Right renal pelvis (tissue), 4 donors: ENCODE measurements around the gene KRTAP10-2. TPM values are rescaled to one million over a fixed set of nuclear protein-coding genes. Genes with fewer than 3 reads are reported as not detected.
"Not testable (repeated sequence)": the region's sequence is repeated elsewhere in the genome, so short reads cannot be mapped to it uniquely, and the experiment has no call there.

Experiments used
- DNase-seq, 4 donors: peaks; one replicate each; pipeline ENCODE4 v3.0.0-alpha.2; 2013; ENCODE audit warnings: low read depth in 4 of 4, low spot score in 3 of 4, missing footprints in 1 of 4
- polyA plus RNA-seq, 4 donors: library from polyadenylated mRNA; unstranded; fragments of 120-200 nt; gene quantifications; one replicate each; pipeline ENCODE4 v1.2.1, GENCODE V29; 2013; ENCODE audit not compliant: insufficient read length in 4 of 4

KRTAP10-2 gene
- polyA plus RNA-seq, 4 donors: 0.05 TPM; not detected in 3

- no peak for DNase-seq
Observed at GRCh38 chr21:44583800-44584147, 32.5 kb upstream of the KRTAP10-2 start.

GRCh38 chr21:44583089-44583799, 31.9 kb upstream of the KRTAP10-2 start:
- DNase-seq: peak in 1 of 4 donors; percentile 41

DNA sequence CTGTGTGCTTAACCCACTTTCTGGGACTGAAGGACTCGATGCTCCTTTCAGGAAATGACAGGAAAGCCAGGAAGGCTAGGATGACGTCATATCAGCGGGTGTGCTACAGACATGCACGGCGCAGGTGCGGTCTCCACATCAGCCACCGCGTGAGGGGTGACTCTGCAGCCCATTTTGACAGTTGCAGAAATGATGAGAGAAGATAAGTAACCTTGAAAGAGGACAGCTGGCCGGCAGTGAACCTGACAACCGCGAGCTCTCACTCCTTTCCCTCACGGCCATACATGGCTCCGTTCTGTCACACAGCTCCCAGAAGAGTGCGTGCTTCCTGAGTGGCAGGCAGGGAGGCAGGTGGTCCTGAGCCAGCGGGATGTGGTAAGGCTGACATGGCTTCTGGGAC, 30.8 kb upstream of the KRTAP10-2 start:
- no peak for DNase-seq

GRCh38 chr21:44581158-44581557, 29.9 kb upstream of the KRTAP10-2 start:
- no peak for DNase-seq

DNA sequence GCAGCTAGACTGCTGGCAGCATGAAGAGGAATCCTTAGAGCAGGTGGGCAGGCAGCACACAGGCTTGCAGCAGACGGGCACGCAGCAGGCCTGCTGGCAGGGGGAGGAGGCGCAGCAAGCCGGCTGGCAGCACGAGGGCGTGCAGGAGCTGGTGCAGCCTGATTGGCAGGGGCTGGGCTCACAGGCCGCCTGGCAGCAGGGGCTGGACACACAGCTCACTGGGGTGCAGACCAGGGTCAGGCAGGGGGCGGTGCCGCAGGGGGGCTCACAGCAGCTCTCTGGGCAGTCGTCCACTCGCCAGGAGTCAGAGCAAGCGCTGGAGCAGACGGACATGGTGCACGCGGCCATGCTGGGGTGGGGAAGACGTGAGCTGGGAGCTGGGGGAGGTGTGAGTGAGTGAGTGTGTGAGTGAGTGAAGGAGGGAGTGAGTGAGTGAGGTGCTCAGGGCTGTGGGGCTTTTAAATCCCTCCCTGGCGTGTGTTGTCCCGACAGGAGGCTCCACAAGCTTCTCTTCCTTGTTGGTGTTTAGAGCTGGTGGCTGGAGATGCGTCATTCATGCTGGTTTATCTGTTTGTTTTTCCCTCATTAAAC, 29.0 kb upstream of the KRTAP10-2 start, which contains the start of gene KRTAP10-5:
KRTAP10-5 (minus strand) TSS at position 374 of the 591 bp plus-strand sequence; CDS start at position 348, 26 bp downstream.
- not testable (repeated sequence) for DNase-seq

DNA sequence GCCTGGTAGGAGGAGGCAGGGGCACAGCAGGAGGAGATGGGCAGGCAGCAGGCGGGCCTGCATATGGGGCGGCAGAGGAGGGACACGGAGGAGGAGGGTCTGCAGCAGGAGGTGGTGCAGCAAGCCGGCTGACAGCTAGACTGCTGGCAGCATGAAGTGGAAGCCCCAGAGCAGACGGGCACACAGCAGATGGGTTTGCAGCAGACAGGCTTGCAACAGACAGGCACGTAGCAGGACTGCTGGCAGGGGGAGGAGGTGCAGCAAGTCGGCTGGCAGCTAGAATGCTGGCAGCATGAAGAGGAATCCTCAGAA, 28.5 kb upstream of the KRTAP10-2 start:
- no peak for DNase-seq

GRCh38 chr21:44579056-44579832, 27.9 kb upstream of the KRTAP10-2 start:
- DNase-seq: no peak

DNA sequence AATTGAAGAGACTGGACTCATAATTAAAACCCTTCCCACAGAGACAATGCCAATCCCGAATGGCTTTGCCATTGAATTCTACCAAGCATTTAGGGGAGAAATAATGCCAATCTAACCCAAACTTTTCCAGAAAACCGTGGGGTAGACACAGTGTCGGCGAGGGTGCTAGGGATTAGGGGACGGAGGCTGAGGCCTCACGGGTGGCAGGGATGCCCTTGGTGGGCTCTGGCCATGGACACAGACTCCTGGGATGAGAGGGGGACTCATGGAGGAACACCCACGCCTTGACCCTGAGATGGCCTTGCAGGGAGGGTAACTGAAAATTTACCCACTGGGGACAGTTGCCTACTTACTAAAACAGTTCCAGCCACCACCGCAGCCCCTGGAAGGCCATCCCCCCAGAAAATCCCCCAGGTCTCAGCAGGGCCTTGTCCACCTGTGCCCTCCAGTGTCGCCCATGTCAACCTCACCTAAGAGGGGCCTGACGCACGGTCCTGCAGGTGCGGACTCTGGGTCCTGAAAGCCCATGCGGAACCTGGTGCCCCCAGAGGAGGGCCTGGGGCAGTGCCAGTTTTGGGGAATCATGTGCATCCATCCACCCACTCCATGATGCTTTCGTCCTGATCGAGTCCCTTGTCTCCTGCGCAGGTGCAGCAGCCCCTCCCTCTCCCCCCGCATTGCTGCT, 27.2 kb upstream of the KRTAP10-2 start:
- no peak for DNase-seq

DNA sequence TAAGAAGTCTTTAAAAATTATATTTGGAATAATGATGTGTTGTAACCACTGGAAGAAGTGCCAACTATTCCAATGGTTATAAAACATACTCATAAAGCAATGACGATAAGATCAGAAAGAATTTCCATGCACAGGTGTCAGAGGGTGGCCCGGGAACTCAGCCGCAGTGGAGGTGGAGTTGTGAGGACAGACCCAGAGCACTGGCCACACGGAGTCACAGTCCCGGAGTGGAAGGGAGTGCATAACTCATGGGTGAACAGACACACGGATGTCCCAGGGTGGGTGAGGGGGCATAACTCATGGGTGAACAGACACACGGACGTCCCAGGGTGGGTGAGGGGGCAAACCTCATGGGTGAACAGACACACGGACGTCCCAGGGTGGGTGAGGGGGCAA, 24.7 kb upstream of the KRTAP10-2 start:
- DNase-seq: no peak

DNA sequence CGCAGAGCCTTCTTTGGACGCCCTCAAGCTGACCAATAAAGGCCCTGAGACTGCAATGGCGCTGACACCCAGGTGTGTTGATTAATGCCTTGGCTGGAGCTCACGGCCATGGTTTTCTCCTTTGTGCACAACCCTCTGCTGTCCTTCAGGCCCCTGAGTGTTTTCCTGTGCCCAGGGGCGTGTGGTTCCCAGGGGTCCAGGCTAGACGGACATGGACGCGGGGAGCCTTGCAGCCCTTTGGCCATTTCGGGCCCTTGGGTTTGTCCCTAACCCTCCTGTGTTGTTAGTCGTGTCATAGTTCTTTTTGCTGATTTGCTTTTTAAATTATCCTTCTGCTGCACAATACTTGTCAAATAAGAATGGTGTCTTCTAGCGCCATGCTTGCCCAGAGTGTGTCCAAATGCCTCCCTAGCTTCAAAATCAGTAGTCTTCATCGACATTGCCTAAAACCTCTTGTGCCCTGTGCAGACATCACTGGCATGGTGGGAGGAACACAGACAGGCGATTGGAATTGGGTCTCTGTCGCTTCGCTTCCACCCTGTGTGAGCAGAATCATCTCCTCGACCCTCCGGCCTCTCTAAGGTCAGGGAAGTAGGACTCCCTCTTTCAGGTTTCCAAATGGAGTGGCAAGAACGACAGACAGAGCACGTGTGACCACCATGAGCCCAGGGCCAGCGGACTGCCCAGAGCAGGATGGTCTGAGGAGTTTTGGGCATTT, 24.2 kb upstream of the KRTAP10-2 start:
- no peak for DNase-seq

DNA sequence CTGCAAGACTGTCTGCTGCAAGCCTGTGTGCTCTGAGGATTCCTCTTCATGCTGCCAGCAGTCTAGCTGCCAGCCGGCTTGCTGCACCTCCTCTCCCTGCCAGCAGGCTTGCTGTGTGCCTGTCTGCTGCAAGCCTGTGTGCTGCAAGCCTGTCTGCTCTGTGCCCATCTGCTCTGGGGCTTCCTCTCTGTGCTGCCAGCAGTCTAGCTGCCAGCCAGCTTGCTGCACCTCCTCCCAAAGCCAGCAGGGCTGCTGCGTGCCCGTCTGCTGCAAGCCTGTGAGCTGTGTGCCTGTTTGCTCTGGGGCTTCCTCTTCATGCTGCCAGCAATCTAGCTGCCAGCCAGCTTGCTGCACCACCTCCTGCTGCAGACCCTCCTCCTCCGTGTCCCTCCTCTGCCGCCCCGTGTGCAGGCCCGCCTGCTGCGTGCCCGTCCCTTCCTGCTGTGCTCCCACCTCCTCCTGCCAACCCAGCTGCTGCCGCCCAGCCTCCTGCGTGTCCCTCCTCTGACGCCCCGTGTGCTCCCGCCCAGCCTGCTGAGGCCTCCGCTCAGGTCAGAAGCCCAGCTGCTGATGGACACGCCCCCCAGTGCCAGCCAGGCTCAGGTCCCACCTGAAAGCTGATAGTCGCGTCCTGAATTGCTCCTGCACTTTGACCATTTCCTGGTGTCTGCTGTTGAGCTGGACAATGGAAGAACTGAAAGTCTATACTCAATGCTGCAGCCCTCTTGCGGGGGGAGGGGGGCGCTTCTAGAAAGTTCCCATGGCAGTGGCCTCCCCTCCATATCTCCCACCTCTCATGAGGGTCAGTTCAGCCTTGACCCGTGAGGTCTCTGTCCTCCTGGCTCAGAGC, 23.4 kb upstream of the KRTAP10-2 start:
- DNase-seq: no peak

DNA sequence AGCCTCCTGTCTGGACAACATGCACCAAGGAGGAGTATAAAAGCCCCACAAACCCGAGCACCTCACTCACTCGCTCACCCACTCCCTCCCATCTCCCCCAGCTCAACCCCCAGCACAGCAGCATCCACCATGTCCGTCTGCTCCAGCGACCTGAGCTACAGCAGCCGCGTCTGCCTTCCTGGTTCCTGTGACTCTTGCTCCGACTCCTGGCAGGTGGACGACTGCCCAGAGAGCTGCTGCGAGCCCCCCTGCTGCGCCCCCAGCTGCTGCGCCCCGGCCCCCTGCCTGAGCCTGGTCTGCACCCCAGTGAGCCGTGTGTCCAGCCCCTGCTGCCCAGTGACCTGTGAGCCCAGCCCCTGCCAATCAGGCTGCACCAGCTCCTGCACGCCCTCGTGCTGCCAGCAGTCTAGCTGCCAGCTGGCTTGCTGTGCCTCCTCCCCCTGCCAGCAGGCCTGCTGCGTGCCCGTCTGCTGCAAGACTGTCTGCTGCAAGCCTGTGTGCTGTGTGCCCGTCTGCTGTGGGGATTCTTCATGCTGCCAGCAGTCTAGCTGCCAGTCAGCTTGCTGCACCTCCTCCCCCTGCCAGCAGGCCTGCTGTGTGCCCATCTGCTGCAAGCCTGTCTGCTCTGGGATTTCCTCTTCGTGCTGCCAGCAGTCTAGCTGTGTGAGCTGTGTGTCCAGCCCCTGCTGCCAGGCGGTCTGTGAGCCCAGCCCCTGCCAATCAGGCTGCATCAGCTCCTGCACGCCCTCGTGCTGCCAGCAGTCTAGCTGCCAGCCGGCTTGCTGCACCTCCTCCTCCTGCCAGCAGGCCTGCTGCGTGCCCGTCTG, 22.5 kb upstream of the KRTAP10-2 start, which contains the start of gene KRTAP10-4:
KRTAP10-4 (plus strand) TSS at position 100 of the 827 bp plus-strand sequence; CDS start at position 130, 30 bp downstream.
- not testable (repeated sequence) for DNase-seq

DNA sequence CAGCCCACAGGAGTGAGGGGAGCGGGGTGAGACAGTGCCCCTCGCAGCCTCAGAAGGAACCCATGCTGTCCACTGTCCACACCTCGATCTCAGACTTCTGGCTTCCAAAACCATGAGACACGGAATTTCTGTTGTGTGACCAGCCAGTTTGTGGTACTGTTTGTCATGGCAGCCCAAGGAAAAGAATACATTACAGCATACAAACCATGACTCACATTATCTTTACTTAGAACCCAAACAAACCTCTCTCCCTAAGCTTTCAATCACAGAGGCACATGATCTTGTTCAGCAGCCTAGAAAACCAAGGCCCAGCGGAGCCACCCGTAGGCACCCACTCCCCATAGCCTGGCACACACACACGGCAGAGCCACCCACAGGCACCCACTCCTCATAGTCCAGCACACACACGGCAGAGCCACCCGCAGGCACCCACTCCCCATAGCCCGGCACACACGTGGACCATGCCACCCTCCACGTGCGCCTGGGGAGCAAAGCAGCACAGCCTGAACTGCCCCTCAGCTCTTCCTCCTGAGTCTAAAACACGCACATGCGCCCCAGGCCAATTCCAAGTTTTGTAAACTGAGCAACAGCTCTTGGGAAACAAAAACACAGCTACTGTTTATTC, 21.8 kb upstream of the KRTAP10-2 start:
- DNase-seq: no peak

- no peak for DNase-seq
Observed at GRCh38 chr21:44571844-44572782, 20.8 kb upstream of the KRTAP10-2 start.

DNA sequence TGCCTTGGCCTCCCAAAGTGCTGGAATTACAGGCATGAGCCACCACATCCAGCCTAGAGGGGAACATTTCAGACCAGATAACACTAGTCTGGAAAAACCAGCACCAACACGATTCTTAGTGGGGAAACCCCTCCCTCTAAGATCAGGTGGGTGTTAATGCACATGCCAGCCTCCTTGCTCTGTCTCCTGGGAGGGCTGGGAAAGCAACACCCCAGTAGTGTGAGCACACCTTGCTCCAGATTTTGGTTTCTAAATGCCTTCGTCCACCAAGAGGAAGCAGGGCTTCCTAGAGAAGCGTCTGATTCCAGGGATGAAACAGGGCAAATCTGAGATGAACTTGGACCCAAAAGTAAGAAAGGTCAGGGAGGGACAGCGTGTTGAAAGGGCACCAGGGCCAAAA, 20.0 kb upstream of the KRTAP10-2 start:
- DNase-seq: no peak

DNA sequence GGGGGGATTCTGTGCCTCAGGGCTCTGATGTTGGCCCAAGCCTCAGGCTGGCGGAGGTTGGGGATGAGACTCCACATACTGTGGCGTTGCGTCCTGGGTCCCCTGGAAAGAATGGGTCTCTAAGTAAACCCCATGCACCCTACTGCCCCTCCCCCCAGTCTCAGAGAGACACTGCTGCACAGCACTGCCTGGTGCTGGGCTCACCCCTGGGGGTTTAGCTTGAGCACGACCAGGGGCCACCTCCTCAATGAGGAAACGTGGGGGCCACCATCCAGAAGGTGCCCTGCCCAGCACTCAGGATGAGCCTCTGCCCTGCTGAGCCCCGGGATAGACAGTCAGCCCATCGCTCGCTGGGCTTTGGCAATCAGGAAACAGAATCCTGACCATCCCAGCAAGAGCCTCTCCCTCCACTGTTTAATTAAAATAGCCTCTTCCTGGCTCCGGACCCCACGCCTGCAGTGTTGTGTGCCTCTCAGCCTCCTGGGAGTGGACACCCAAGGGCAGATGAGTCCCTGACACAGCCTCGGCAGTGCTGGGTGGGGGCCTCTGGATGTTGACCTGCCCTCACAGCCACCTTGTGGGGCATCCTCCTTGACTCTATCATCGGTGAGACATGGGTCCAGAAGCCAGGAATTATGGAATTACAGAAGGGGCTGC, 18.7 kb upstream of the KRTAP10-2 start:
- DNase-seq: no peak
